GM13976 (cell line): ENCODE measurements around the gene POLR2E.

ENCODE experiments used
- DNase-seq: peaks from one replicate; pipeline ENCODE4 v3.0.0; 2012; ENCODE audit warnings: low spot score
- CTCF ChIP-seq: IDR thresholded peaks from 2 replicates; pipeline ENCODE4 v1.5.1; 2012; ENCODE audit warnings: borderline replicate concordance, mild to moderate bottlenecking; ENCODE audit not compliant: insufficient read depth; ENCODE audit errors: extremely low read depth, missing control alignments, control extremely low read depth
- in situ Hi-C: fragments of 300-500 bp; cut with MboI; formaldehyde crosslinking; loops from one replicate; pipeline ENCODE4 v1.12.0; 2022; ENCODE audit warnings: low sequenced_read_pairs, mixed read lengths, inconsistent platforms; ENCODE audit not compliant: unreplicated experiment

The POLR2E gene

GRCh38 chr19:1055886-1056620 is 39.1 kb downstream of the POLR2E start:
- TF ChIP-seq CTCF = no peak
- in situ Hi-C loops = no loop called here
- no peak for DNase-seq

- DNase-seq = no peak
- in situ Hi-C loops = no loop called here
- TF ChIP-seq CTCF = no peak
These were observed 40.1 kb downstream of the POLR2E start for GRCh38 chr19:1055028-1055425.

GRCh38 chr19:1054102-1055027 is 40.8 kb downstream of the POLR2E start:
- TF ChIP-seq CTCF = no peak
- DNase-seq = no peak
- in situ Hi-C loops = no loop called here

- no peak for DNase-seq
- TF ChIP-seq CTCF = no peak
- in situ Hi-C loops = no loop called here
These were observed 41.7 kb downstream of the POLR2E start for GRCh38 chr19:1053176-1054101.

- no peak for TF ChIP-seq CTCF
- in situ Hi-C loops = no loop called here
- DNase-seq = no peak
These were observed 42.7 kb downstream of the POLR2E start for GRCh38 chr19:1052349-1052975.
